GM12878 (cell line): ENCODE data around the gene DNAJC16. TPM values are rescaled to one million over a fixed set of nuclear protein-coding genes. Genes with fewer than 3 reads are reported as not detected.

Source experiments
- ATF7 ChIP-seq: fragments of 450-650 bp; IDR thresholded peaks from 2 replicates; pipeline ENCODE4 v1.6.1; 2016; ENCODE audit warnings: low read depth, mild to moderate bottlenecking
- KDM1A ChIP-seq: fragments of 200-600 bp; sonication (generic); IDR thresholded peaks from 2 replicates; pipeline ENCODE4 v1.6.1; 2016; ENCODE audit warnings: borderline replicate concordance
- PAX5 ChIP-seq: IDR thresholded peaks from 2 replicates; pipeline ENCODE4 v1.6.1; 2011; ENCODE audit warnings: low read depth, low read length, borderline replicate concordance
- PAX8 ChIP-seq: fragments of 450-650 bp; IDR thresholded peaks from 2 replicates; pipeline ENCODE4 v1.6.1; 2017; ENCODE audit warnings: mild to moderate bottlenecking, moderate library complexity
- SMARCA5 ChIP-seq: fragments of 450-650 bp; IDR thresholded peaks from 2 replicates; pipeline ENCODE4 v1.6.1; 2017; ENCODE audit warnings: mild to moderate bottlenecking
- STAT1 ChIP-seq: fragments of 450-650 bp; conservative IDR thresholded peaks from 2 replicates; pipeline ENCODE4 v1.6.1; 2014; ENCODE audit warnings: antibody characterized with exemption, mild to moderate bottlenecking
- ZNF622 ChIP-seq: fragments of 450-650 bp; IDR thresholded peaks from 2 replicates; pipeline ENCODE4 v1.6.1; 2017; ENCODE audit warnings: mild to moderate bottlenecking, inconsistent platforms
- polyA plus RNA-seq, 11 experiments: library from polyadenylated mRNA; depleted of rRNA in 4 of 11; unstranded in 6 of 11; stranded (reverse) in 5 of 11; fragments of >200 nt; fragmentation: Nextera tagmentation in 4 of 11; fragmentation: Illumina TruSeq in 1 of 11; extraction: Ambion mirVana in 4 of 11; extraction: Trizol in 1 of 11; gene quantifications; 1 replicate in 1 of 11; 2 replicates in 10 of 11; pipeline versions ENCODE4 v1.2.1 to v1.2.3, GENCODE V29; 2011 to 2016; ENCODE audit warnings: inconsistent platforms in 2 of 11, missing spikeins in 2 of 11, low read depth in 1 of 11
- total RNA-seq, 4 experiments: library from RNA; depleted of rRNA in 3 of 4; stranded (reverse); fragments of >200 nt in 3 of 4; fragmentation: Illumina TruSeq in 1 of 4; extraction: Trizol in 1 of 4; gene quantifications; 2 replicates each; pipeline versions ENCODE4 v1.2.1 to v1.2.3, GENCODE V29; 2013 to 2021
- TF ChIP-seq, protein P1 (sequence below): fragments of 450-650 bp; IDR thresholded peaks from 2 replicates; pipeline ENCODE4 v1.6.1; 2017; ENCODE audit warnings: mild to moderate bottlenecking, low read depth, inconsistent platforms; ENCODE audit not compliant: poor library complexity, severe bottlenecking
- TF ChIP-seq, protein P2 (sequence below): fragments of 450-650 bp; IDR thresholded peaks from 2 replicates; pipeline ENCODE4 v1.6.1; 2016; ENCODE audit warnings: mild to moderate bottlenecking, moderate library complexity, borderline replicate concordance
- TF ChIP-seq, protein P3 (sequence below): fragments of 450-650 bp; formaldehyde crosslinking; IDR thresholded peaks from 2 replicates; pipeline ENCODE4 v1.4.0; 2022; ENCODE audit warnings: mild to moderate bottlenecking, moderate library complexity
- TF ChIP-seq, protein P4 (sequence below): fragments of 450-650 bp; formaldehyde crosslinking; IDR thresholded peaks from 2 replicates; pipeline ENCODE4 v1.4.0; 2020; ENCODE audit warnings: mild to moderate bottlenecking, moderate library complexity

Gene DNAJC16
- total and polyA plus RNA-seq, 10 of the 15 experiments (the other 5 are each of a cell fraction or from before 2014, with no cell fraction given) = 2.4 to 12.7 (median 7.8) TPM

DNA sequence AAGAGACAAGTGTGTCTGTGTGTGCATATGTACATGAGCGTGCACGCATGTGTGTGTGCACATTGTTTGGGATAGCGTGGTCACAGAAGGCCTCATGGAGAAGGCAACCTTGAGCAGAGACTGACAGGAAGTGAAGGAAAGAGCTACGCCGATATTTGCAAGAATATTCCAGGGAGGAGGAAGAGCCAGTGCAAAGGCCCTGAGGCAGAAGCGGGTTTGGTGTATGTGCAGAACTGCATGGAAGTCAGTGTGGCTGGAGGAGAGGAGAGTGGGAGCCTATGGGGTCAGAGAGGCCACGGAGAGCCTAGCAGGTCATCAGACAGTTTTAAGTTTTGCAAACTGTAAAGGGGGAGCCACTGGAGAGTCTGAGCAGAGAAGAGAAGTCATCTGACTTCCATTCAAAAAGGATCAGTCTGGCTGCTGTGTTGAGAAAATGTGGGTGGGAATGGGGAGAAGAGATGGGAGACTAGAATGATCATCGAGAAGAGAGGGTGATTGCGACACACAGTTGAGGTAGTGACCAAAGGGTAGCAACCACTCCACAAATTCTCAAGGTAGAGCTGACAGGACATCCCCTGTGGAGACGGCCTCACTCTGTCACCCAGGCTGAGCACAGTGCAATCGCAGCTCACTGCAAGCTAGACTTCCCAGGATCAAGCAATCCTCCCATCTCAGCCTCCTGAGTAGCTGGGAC, 46.8 kb upstream of the DNAJC16 start (continued):
- TF ChIP-seq PAX8 (no peak), PAX5 (no peak), STAT1 (no peak), ATF7 (no peak), SMARCA5 (no peak), ZNF622 (no peak), KDM1A (no peak)
- TF ChIP-seq, protein P1, sequence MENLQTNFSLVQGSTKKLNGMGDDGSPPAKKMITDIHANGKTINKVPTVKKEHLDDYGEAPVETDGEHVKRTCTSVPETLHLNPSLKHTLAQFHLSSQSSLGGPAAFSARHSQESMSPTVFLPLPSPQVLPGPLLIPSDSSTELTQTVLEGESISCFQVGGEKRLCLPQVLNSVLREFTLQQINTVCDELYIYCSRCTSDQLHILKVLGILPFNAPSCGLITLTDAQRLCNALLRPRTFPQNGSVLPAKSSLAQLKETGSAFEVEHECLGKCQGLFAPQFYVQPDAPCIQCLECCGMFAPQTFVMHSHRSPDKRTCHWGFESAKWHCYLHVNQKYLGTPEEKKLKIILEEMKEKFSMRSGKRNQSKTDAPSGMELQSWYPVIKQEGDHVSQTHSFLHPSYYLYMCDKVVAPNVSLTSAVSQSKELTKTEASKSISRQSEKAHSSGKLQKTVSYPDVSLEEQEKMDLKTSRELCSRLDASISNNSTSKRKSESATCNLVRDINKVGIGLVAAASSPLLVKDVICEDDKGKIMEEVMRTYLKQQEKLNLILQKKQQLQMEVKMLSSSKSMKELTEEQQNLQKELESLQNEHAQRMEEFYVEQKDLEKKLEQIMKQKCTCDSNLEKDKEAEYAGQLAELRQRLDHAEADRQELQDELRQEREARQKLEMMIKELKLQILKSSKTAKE = no peak
- TF ChIP-seq, protein P2, sequence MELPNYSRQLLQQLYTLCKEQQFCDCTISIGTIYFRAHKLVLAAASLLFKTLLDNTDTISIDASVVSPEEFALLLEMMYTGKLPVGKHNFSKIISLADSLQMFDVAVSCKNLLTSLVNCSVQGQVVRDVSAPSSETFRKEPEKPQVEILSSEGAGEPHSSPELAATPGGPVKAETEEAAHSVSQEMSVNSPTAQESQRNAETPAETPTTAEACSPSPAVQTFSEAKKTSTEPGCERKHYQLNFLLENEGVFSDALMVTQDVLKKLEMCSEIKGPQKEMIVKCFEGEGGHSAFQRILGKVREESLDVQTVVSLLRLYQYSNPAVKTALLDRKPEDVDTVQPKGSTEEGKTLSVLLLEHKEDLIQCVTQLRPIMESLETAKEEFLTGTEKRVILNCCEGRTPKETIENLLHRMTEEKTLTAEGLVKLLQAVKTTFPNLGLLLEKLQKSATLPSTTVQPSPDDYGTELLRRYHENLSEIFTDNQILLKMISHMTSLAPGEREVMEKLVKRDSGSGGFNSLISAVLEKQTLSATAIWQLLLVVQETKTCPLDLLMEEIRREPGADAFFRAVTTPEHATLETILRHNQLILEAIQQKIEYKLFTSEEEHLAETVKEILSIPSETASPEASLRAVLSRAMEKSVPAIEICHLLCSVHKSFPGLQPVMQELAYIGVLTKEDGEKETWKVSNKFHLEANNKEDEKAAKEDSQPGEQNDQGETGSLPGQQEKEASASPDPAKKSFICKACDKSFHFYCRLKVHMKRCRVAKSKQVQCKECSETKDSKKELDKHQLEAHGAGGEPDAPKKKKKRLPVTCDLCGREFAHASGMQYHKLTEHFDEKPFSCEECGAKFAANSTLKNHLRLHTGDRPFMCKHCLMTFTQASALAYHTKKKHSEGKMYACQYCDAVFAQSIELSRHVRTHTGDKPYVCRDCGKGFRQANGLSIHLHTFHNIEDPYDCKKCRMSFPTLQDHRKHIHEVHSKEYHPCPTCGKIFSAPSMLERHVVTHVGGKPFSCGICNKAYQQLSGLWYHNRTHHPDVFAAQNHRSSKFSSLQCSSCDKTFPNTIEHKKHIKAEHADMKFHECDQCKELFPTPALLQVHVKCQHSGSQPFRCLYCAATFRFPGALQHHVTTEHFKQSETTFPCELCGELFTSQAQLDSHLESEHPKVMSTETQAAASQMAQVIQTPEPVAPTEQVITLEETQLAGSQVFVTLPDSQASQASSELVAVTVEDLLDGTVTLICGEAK = no peak
- TF ChIP-seq, protein P3, sequence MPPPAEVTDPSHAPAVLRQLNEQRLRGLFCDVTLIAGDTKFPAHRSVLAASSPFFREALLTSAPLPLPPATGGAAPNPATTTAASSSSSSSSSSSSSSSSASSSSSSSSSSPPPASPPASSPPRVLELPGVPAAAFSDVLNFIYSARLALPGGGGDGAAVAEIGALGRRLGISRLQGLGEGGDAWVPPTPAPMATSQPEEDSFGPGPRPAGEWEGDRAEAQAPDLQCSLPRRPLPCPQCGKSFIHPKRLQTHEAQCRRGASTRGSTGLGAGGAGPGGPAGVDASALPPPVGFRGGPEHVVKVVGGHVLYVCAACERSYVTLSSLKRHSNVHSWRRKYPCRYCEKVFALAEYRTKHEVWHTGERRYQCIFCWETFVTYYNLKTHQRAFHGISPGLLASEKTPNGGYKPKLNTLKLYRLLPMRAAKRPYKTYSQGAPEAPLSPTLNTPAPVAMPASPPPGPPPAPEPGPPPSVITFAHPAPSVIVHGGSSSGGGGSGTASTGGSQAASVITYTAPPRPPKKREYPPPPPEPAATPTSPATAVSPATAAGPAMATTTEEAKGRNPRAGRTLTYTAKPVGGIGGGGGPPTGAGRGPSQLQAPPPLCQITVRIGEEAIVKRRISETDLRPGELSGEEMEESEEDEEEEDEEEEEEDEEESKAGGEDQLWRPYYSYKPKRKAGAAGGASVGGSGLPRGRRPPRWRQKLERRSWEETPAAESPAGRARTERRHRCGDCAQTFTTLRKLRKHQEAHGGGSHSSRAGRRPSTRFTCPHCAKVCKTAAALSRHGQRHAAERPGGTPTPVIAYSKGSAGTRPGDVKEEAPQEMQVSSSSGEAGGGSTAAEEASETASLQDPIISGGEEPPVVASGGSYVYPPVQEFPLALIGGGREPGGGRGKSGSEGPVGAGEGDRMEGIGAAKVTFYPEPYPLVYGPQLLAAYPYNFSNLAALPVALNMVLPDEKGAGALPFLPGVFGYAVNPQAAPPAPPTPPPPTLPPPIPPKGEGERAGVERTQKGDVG = no peak
- TF ChIP-seq, protein P4, sequence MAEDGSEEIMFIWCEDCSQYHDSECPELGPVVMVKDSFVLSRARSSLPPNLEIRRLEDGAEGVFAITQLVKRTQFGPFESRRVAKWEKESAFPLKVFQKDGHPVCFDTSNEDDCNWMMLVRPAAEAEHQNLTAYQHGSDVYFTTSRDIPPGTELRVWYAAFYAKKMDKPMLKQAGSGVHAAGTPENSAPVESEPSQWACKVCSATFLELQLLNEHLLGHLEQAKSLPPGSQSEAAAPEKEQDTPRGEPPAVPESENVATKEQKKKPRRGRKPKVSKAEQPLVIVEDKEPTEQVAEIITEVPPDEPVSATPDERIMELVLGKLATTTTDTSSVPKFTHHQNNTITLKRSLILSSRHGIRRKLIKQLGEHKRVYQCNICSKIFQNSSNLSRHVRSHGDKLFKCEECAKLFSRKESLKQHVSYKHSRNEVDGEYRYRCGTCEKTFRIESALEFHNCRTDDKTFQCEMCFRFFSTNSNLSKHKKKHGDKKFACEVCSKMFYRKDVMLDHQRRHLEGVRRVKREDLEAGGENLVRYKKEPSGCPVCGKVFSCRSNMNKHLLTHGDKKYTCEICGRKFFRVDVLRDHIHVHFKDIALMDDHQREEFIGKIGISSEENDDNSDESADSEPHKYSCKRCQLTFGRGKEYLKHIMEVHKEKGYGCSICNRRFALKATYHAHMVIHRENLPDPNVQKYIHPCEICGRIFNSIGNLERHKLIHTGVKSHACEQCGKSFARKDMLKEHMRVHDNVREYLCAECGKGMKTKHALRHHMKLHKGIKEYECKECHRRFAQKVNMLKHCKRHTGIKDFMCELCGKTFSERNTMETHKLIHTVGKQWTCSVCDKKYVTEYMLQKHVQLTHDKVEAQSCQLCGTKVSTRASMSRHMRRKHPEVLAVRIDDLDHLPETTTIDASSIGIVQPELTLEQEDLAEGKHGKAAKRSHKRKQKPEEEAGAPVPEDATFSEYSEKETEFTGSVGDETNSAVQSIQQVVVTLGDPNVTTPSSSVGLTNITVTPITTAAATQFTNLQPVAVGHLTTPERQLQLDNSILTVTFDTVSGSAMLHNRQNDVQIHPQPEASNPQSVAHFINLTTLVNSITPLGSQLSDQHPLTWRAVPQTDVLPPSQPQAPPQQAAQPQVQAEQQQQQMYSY (CRISPR knock-in tag) = no peak
